ENCODE data around the gene MIOX. TPM values are rescaled to one million over a fixed set of nuclear protein-coding genes. Genes with fewer than 3 reads are reported as not detected.

The MIOX gene
- 0.32 TPM in 1 of 2 replicates, not detected in the other for total RNA-seq (2022)
- Bru-seq, nascent RNA = percentile 10 among the genes with signal in this experiment
- BruChase-seq, experiment 1, labeled RNA remaining after a 2-hour chase = percentile 21 among the genes with signal in this experiment
- percentile 1 among the genes with signal in this experiment for BruChase-seq, experiment 2, labeled RNA remaining after a 6-hour chase
- long read RNA-seq = 0 reads

- Histone ChIP-seq H3K4me3 (ENCODE audit: low read depth, low read length) (no peak within 1 kb of the TSS), H3K27me3 (replicated peaks; ENCODE audit: control insufficient read depth, insufficient read depth, low read length) (no peaks in the 10 kb centered on the region), H3K4me1 (peaks cover 15% of the 10 kb centered on the region), H3K36me3 (ENCODE audit: control insufficient read depth, insufficient read depth, low read length) (no peaks in the 10 kb centered on the region), H3K9me3 (no peaks in the 10 kb centered on the region)
- ChIA-PET POLR2A (interaction anchor here (0.7 kb wide), 1 partner anchor 21 kb away, joined by 3 read pairs; the partner anchor contains the start of genes LMF2 and NCAPH2), CTCF (no interaction called here)
- Mint-ChIP-seq H3K27ac (ENCODE audit: unreplicated experiment) (peak within 1 kb of the TSS; percentile 66), H3K4me1 (ENCODE audit: low read depth, unreplicated experiment) (peaks cover 14% of the 10 kb centered on the region), H3K36me3 (ENCODE audit: insufficient read depth, unreplicated experiment) (peaks cover 22% of the 10 kb centered on the region), H3K4me3 (ENCODE audit: unreplicated experiment) (no peak within 1 kb of the TSS), H3K9me3 (ENCODE audit: unreplicated experiment) (no peaks in the 10 kb centered on the region), H3K27me3 (ENCODE audit: insufficient read depth, unreplicated experiment) (no peaks in the 10 kb centered on the region)
- BruUV-seq (replicated peaks) = no TSS peak
- TF ChIP-seq, protein P1, sequence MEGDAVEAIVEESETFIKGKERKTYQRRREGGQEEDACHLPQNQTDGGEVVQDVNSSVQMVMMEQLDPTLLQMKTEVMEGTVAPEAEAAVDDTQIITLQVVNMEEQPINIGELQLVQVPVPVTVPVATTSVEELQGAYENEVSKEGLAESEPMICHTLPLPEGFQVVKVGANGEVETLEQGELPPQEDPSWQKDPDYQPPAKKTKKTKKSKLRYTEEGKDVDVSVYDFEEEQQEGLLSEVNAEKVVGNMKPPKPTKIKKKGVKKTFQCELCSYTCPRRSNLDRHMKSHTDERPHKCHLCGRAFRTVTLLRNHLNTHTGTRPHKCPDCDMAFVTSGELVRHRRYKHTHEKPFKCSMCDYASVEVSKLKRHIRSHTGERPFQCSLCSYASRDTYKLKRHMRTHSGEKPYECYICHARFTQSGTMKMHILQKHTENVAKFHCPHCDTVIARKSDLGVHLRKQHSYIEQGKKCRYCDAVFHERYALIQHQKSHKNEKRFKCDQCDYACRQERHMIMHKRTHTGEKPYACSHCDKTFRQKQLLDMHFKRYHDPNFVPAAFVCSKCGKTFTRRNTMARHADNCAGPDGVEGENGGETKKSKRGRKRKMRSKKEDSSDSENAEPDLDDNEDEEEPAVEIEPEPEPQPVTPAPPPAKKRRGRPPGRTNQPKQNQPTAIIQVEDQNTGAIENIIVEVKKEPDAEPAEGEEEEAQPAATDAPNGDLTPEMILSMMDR (IDR thresholded peaks at IDR 0.05; ENCODE audit: insufficient read depth in 1 of 2, low read depth in 1 of 2, low read length in 1 of 2, severe bottlenecking in 1 of 2, unreplicated experiment in 1 of 2) = no peak
- intact Hi-C loops (cut with micrococcal nuclease; ENCODE audit: unreplicated experiment) = no loop called here
- no peak for DNase-seq
Observed at GRCh38 chr22:50486561-50487289, at the start of gene MIOX. TSS of gene MIOX (plus strand) at chr22:50486859. CDS start at chr22:50486898, 39 bp downstream.

GRCh38 chr22:50437511-50438304 lies 49.0 kb upstream of the MIOX start:
- Histone ChIP-seq H3K36me3 (ENCODE audit: control insufficient read depth, insufficient read depth, low read length) (peaks cover under 1% of the 10 kb centered on the region), H3K4me3 (ENCODE audit: low read depth, low read length) (no peak overlapping the region), H3K4me1 (no peaks in the 10 kb centered on the region), H3K27me3 (replicated peaks; ENCODE audit: control insufficient read depth, insufficient read depth, low read length) (no peaks in the 10 kb centered on the region), H3K9me3 (no peaks in the 10 kb centered on the region)
- ChIA-PET POLR2A (interaction anchor here (0.5 kb wide), 1 partner anchor 186 kb away, joined by 5 read pairs; no protein-coding TSS in a partner anchor), CTCF (no interaction called here)
- Mint-ChIP-seq H3K27me3 (ENCODE audit: insufficient read depth, unreplicated experiment) (no peaks in the 10 kb centered on the region), H3K36me3 (ENCODE audit: insufficient read depth, unreplicated experiment) (peaks cover 43% of the 10 kb centered on the region), H3K4me1 (ENCODE audit: low read depth, unreplicated experiment) (no peaks in the 10 kb centered on the region), H3K9me3 (ENCODE audit: unreplicated experiment) (no peaks in the 10 kb centered on the region), H3K27ac (ENCODE audit: unreplicated experiment) (no peak overlapping the region), H3K4me3 (ENCODE audit: unreplicated experiment) (no peak overlapping the region)
- DNase-seq = no peak
- BruUV-seq (replicated peaks) = no TSS peak
- TF ChIP-seq, protein P1 (IDR thresholded peaks at IDR 0.05; ENCODE audit: insufficient read depth in 1 of 2, low read depth in 1 of 2, low read length in 1 of 2, severe bottlenecking in 1 of 2, unreplicated experiment in 1 of 2) = no peak
- intact Hi-C loops (cut with micrococcal nuclease; ENCODE audit: unreplicated experiment) = no loop called here

Measured in Caco-2 (cell line).